HG03575 (cell line): ENCODE results near the gene PSMG1.
"Not testable (repeated sequence)": the region's sequence is repeated elsewhere in the genome, so short reads cannot be mapped to it uniquely, and the experiment has no call there.

Source experiments
- ATAC-seq: cut with Tn5 transposase; IDR thresholded peaks from one replicate; pipeline ENCODE4 v1.9.1; 2021; ENCODE audit not compliant: unreplicated experiment, insufficient number of reproducible peaks, low FRiP score; ENCODE audit errors: extremely low read depth

The PSMG1 gene

GRCh38 chr21:39168800-39169199 is 14.5 kb downstream of the PSMG1 start:
- no peak for ATAC-seq

GRCh38 chr21:39164523-39164922 is 18.7 kb downstream of the PSMG1 start:
- no peak for ATAC-seq

- ATAC-seq, result no peak
Measured at GRCh38 chr21:39161064-39161463, 22.2 kb downstream of the PSMG1 start.

DNA sequence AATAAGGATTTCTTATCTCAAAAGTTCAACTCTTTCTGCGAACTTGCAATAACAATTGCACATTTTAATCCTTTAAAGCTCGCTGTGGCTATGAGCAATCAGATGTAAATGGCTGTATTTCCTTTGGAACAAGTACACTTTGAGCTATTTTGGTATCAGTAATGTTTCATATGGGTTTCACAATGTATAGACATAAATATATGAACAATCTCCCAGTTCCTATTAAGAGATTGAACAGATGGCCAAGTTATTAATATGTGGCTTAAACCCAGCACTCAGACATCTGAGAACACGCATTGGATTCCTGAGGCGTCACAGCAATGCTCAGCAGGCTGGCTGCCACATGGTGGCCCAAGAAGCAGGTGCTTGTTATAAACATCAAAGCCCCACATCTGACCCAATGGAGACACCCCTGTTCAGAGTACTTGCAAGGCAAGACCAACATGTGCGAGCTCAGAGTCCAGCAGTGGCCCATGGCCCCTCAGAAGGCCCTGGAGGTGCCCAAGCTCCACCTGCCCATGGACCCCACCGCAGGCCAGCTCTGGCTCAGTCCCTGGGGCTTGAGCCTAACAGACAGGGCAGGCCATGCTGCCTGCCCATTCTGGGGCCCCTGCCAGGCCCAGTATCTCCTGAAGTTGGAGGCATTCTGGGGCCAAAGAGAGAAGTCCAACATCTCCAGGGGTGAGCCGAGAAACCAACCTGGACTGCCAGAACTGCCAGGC is 23.7 kb downstream of the PSMG1 start:
- no peak for ATAC-seq

- ATAC-seq, result not testable (repeated sequence)
Measured at GRCh38 chr21:39157241-39157640, 26.0 kb downstream of the PSMG1 start.

DNA sequence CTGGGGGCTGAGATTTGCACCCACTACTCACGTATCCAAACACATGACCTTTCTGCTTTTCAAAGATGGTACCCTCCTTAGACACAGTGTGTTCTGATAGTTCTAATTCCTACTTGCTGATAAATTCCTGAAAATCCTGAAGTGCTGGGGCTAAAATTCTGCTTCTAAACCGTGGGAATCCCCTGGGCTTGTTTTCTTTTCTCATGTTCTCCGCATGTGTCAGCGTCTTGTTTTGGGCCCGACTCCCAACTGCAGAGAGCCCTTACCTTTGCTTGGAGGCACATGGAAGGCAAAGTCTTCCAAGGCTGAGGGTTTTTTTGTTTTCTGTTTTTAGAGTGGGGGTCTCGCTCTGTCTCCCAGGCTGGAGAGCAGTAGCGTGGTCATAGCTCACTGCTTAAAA is 27.2 kb downstream of the PSMG1 start:
- ATAC-seq, result no peak

- no peak for ATAC-seq
Measured at GRCh38 chr21:39155578-39155977, 27.7 kb downstream of the PSMG1 start.

GRCh38 chr21:39153842-39154241 is 29.4 kb downstream of the PSMG1 start:
- ATAC-seq, result no peak

GRCh38 chr21:39153373-39153772 is 29.9 kb downstream of the PSMG1 start:
- no peak for ATAC-seq

- ATAC-seq, result no peak
Measured at GRCh38 chr21:39152271-39152670, 31.0 kb downstream of the PSMG1 start.

- ATAC-seq, result no peak
Measured at GRCh38 chr21:39150877-39151276, 32.4 kb downstream of the PSMG1 start.

DNA sequence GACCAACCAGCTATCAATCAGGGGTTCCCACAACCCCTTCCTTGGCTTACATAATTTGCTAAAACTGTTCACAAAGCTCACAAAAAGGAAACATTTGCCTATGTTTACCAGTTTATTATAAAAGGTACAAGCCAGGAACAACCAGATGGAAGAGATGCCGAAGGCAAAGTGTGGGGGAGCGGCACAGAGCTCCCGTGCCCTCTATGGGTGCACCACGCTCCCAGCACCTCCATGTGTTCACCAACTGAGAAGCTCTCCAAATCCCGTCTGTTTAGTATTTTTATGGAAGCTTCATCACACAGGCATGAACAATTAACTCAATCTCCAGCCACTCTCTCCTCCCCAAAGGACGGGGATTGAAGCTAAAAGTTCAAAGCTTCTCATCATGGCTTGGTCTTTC is 32.9 kb downstream of the PSMG1 start:
- no peak for ATAC-seq

DNA sequence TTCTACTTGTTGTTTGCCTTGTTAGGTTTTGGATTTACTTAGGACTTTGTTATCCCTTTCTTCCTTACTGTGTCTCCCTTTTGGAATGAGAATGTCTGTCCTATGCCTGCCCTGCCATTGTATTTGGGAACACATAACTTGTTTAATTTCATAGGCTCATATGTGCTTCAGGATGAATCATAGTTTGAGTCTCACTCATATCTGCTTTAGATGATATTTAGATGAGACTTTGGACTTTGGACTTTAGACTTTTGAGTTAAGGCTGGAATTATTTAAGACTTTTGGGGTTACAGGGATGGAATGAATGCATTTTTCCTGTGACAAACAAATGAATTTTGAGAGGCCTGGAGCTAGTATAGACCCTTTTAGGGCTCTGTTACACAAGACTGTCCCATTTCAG is 33.4 kb downstream of the PSMG1 start:
- no peak for ATAC-seq

DNA sequence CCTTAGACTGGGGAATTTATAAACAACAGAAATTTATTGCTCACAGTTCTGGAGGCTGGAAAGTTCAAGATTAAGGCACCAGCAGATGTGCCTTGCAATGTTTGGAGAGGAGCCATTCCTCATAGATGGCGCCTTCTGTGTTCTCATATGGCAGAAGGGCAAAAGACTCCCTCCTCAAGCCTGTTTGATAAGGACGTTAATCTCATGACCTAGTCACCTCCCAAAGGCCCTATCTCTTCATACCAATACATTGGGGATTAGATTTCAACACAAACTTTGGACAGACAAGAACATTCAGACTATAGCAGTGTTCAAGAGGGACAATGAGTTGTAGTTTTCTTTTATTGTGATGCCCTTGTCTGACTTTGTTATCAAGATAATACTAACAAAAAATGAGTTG is 34.3 kb downstream of the PSMG1 start:
- no peak for ATAC-seq

- no peak for ATAC-seq
Measured at GRCh38 chr21:39144191-39144590, 39.1 kb downstream of the PSMG1 start.

- no peak for ATAC-seq
Measured at GRCh38 chr21:39142972-39143371, 40.3 kb downstream of the PSMG1 start.

DNA sequence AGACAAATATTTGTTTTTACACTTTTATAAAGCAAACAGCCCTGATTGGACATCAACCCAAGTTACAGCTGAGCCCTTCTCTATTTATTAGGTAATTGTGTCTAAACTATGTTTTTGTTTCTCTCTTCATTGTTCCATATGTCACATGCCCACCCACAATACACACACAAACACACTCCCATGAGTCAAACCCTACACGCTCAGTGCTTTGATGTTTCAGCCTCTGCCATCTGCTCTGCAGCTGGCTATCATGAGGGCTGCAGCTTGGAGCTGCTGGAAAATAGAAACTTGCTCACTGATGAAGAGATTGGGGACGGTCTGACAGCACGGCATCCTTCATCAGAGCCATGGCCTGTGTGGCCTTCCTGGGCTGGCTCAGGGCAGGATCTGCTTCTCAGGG is 41.7 kb downstream of the PSMG1 start:
- ATAC-seq, result no peak

DNA sequence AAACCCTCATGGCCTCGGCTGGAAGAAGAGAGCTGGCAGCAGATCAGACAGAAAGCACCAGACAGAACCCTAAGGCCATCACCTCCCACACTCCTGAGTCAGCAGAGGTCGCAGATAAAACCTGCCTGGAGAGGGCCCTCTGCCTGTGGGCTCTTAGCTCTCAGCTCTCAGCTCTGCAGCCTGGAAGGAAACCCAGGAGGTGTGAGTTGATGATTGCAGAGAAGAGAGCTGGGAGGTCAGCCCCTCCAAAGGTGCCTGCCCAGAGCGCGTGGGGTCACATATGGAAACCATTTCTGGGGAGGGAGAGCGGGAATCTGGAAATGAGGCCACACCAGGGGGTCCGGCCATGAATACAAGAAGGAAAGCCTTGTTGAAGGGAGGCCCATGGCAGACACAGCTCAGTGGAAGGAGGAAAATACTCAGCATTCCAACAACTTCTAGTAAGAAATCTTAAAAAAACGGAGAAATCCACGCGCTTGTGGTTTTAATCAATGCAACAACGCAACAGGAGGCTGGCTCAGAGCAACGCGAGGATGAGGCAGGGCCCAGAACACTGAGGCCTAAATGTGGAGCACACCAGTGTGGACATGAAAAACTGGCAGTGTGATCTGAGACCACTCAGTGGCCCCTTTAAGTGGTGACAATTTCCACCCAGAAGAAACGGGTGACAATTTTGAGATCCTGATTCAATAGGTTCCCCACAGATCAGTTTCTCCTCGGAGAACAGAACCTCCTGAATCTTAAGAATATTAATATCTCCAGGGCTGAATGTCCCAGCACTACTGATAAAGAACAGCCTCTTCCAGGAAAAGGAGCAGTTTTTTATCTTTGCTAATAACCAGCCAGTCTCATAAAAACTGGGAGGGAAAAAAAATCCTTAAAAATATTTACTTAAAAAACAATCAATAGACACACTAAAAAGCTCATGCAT is 45.7 kb downstream of the PSMG1 start:
- ATAC-seq, result no peak

- ATAC-seq, result no peak
Measured at GRCh38 chr21:39136711-39137110, 46.5 kb downstream of the PSMG1 start.

- ATAC-seq, result not testable (repeated sequence)
Measured at GRCh38 chr21:39136138-39136537, 47.1 kb downstream of the PSMG1 start.
